ENCODE results near the gene LGR5. TPM values are rescaled to one million over a fixed set of nuclear protein-coding genes. Genes with fewer than 3 reads are reported as not detected.

LGR5 gene
- total and polyA plus RNA-seq, 10 of the 15 experiments (the other 5 are each of a cell fraction or from before 2014, with no cell fraction given): 2.1 TPM; not detected in 9

GRCh38 chr12:71426300-71427047 lies 13.1 kb upstream of the LGR5 start (continued):
- no peak for TF ChIP-seq RB1 (IDR thresholded peaks at IDR 0.05; ENCODE audit: borderline replicate concordance)
- TF ChIP-seq CBX5 (IDR thresholded peaks at IDR 0.05; ENCODE audit: low read depth): no peak
- TF ChIP-seq CEBPZ (IDR thresholded peaks at IDR 0.05; ENCODE audit: low read depth, low read length): no peak

DNA sequence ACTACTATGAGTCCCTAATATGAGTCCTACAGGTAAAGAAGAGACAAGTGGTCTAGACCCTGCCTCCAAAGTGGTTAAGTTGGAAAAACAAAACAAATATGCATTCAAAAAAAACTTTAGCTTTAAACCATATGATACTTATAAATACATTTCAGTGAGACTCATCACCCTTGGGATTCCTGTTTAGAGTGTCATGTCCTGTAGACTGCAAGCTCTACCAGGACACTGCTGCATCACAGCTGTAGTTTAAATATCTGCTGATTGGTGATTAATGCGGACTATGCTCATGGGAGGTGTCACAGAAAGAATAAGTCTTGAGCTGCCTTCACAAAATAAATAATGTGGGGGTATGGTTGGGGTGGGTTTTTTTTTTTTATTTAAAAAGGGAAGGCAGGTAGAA lies 8.8 kb upstream of the LGR5 start:
- ChIA-PET CTCF (interaction anchor here (2.1 kb wide), 1 partner anchor 16 kb away, joined by 8 read pairs; no protein-coding TSS in a partner anchor), POLR2A (no interaction called here), RAD21 (ENCODE audit: unreplicated experiment) (interaction anchor here (1.4 kb wide), 1 partner anchor 16 kb away, joined by 3 read pairs; no protein-coding TSS in a partner anchor), SMC1A (ENCODE audit: uncharacterized antibody, unreplicated experiment) (interaction anchor here (0.8 kb wide), 1 partner anchor 314 kb away, joined by 3 read pairs; no protein-coding TSS in a partner anchor)
- H2AFZ ChIP-seq (ENCODE audit: control insufficient read depth, low read depth, low read length): no peak overlapping the region
- no peaks in the 10 kb centered on the region for H4K20me1 ChIP-seq (ENCODE audit: control insufficient read depth, insufficient read depth)
- H3K27ac ChIP-seq (ENCODE audit: control insufficient read depth, insufficient read depth): no peak overlapping the region
- FAIRE-seq (no peak), DNase-seq (ENCODE audit: low read depth, low spot score) (no peak), ATAC-seq (no peak)
- no peaks in the 10 kb centered on the region for H3K79me2 ChIP-seq (ENCODE audit: control insufficient read depth, insufficient read depth, low read length)
- 43% methylated on average over 1 of the region's 1 CpG for WGBS (ENCODE audit: insufficient coverage, insufficient replicate concordance, low lambda C conversion rate, missing lambda C conversion rate)
- no peaks in the 10 kb centered on the region for H3K27me3 ChIP-seq (replicated peaks in 1 of 2; ENCODE audit: control insufficient read depth in 2 of 2, insufficient read depth in 2 of 2, low read length in 1 of 2)
- in situ Hi-C loops (cut with MboI) (no loop called here), intact Hi-C loops (cut with micrococcal nuclease; ENCODE audit: unreplicated experiment) (no loop called here)
- BruUV-seq (replicated peaks): no TSS peak
- H3K9ac ChIP-seq (ENCODE audit: control insufficient read depth, insufficient read depth, low read length): no peak overlapping the region
- no peak overlapping the region for H3K4me3 ChIP-seq
- no peaks in the 10 kb centered on the region; the same call in 2 of the 3 replicates for H3K9me3 ChIP-seq (replicated peaks; ENCODE audit: control insufficient read depth, insufficient read depth, low read length)
- H3K4me2 ChIP-seq (ENCODE audit: control insufficient read depth, insufficient read depth): no peak overlapping the region
- H3K4me1 ChIP-seq (ENCODE audit: control insufficient read depth, insufficient read depth, low read length): no peaks in the 10 kb centered on the region
- H3K36me3 ChIP-seq (ENCODE audit: control insufficient read depth in 2 of 2, insufficient read depth in 2 of 2, low read length in 1 of 2): no peaks in the 10 kb centered on the region
- no peak for TF ChIP-seq HDAC2 (IDR thresholded peaks at IDR 0.05)
- TF ChIP-seq DPF2 (IDR thresholded peaks at IDR 0.05): no peak
- TF ChIP-seq IRF3 (IDR thresholded peaks at IDR 0.05): no peak
- TF ChIP-seq NFIC (IDR thresholded peaks at IDR 0.05; ENCODE audit: low read depth, low read length): no peak
- no peak for TF ChIP-seq BRCA1 (IDR thresholded peaks at IDR 0.05; ENCODE audit: low read depth, low read length)
- no peak for TF ChIP-seq CBFB (IDR thresholded peaks at IDR 0.05; ENCODE audit: low read depth)
- TF ChIP-seq CUX1 (IDR thresholded peaks at IDR 0.05; ENCODE audit: insufficient replicate concordance, low read depth, low read length): no peak
- TF ChIP-seq RFX5 (IDR thresholded peaks at IDR 0.05; ENCODE audit: low read depth, low read length): no peak
- TF ChIP-seq E2F4 (IDR thresholded peaks at IDR 0.05; ENCODE audit: low read depth, low read length): no peak

All from GM12878 (cell line).